HEK293T (cell line): ENCODE results near the gene USH1C.

Source experiments
- BHLHE40 ChIP-seq: fragments of 450-650 bp; IDR thresholded peaks from 2 replicates; pipeline ENCODE4 v1.6.1; 2016; ENCODE audit warnings: mild to moderate bottlenecking, moderate library complexity, borderline replicate concordance
- ELF4 ChIP-seq: fragments of 450-650 bp; IDR thresholded peaks from 2 replicates; pipeline ENCODE4 v1.6.1; 2017; ENCODE audit warnings: antibody characterized with exemption
- FOXA1 ChIP-seq: fragments of 450-650 bp; IDR thresholded peaks from 2 replicates; pipeline ENCODE4 v1.6.1; 2016; ENCODE audit warnings: mild to moderate bottlenecking
- FOXK2 ChIP-seq: fragments of 450-650 bp; IDR thresholded peaks from 2 replicates; pipeline ENCODE4 v1.6.1; 2016; ENCODE audit warnings: mild to moderate bottlenecking
- FOXM1 ChIP-seq: fragments of 450-650 bp; IDR thresholded peaks from 2 replicates; pipeline ENCODE4 v1.6.1; 2017; ENCODE audit warnings: mild to moderate bottlenecking, borderline replicate concordance
- LEF1 ChIP-seq: fragments of 450-650 bp; IDR thresholded peaks from 2 replicates; pipeline ENCODE4 v1.6.1; 2017; ENCODE audit warnings: mild to moderate bottlenecking, borderline replicate concordance
- NFRKB ChIP-seq: fragments of 450-650 bp; IDR thresholded peaks from 2 replicates; pipeline ENCODE4 v1.6.1; 2016; ENCODE audit warnings: mild to moderate bottlenecking, moderate library complexity
- SP1 ChIP-seq: fragments of 450-650 bp; IDR thresholded peaks from 2 replicates; pipeline ENCODE4 v1.6.1; 2017
- SUZ12 ChIP-seq: fragments of 450-650 bp; IDR thresholded peaks from 2 replicates; pipeline ENCODE4 v1.6.1; 2016; ENCODE audit warnings: mild to moderate bottlenecking
- TARDBP ChIP-seq: fragments of 450-650 bp; IDR thresholded peaks from 2 replicates; pipeline ENCODE4 v1.6.1; 2016
- ZNF384 ChIP-seq: fragments of 450-650 bp; IDR thresholded peaks from 2 replicates; pipeline ENCODE4 v1.6.1; 2016
- TF ChIP-seq, protein P1 (sequence below): fragments of 450-650 bp; IDR thresholded peaks from 2 replicates; pipeline ENCODE4 v1.6.1; 2016

DNA sequence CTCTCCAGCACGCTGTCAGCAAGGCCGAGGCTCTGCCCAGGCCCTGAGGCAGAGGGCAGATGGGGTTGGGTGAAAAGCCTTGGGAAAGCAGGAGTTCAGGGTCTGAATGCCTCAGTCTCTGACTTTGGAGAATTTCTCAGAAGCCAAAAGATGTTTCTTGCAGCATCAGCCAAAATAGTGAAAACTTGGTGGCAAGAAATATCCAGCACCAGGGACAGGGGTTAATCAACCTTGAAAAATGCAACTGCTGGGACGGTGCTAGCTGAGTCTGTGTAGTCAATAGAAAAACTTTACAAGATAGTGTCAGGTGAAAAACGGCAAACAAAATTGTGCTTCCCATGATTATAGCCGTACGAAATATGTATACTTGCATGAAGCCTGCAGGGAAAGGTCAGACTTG, 66.1 kb downstream of the USH1C start:
- TF ChIP-seq SUZ12 (no peak), TARDBP (no peak), BHLHE40 (no peak), SP1 (no peak), FOXA1 (no peak), LEF1 (no peak), ELF4 (no peak), FOXM1 (no peak), ZNF384 (no peak), FOXK2 (no peak), NFRKB (no peak)
- TF ChIP-seq, protein P1, sequence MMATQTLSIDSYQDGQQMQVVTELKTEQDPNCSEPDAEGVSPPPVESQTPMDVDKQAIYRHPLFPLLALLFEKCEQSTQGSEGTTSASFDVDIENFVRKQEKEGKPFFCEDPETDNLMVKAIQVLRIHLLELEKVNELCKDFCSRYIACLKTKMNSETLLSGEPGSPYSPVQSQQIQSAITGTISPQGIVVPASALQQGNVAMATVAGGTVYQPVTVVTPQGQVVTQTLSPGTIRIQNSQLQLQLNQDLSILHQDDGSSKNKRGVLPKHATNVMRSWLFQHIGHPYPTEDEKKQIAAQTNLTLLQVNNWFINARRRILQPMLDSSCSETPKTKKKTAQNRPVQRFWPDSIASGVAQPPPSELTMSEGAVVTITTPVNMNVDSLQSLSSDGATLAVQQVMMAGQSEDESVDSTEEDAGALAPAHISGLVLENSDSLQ, result no peak
